H1 (cell line): Measurements from ENCODE around the gene FFAR2. TPM values are rescaled to one million over a fixed set of nuclear protein-coding genes. Genes with fewer than 3 reads are reported as not detected.

ENCODE experiments used
- CEBPB ChIP-seq: IDR thresholded peaks from 2 replicates; pipeline ENCODE4 v1.6.1; 2012; ENCODE audit warnings: low read depth, low read length
- EZH2 ChIP-seq: fragments of 200-600 bp; sonication (generic); IDR thresholded peaks from 2 replicates; pipeline ENCODE4 v1.7.1; 2012; ENCODE audit warnings: low read depth, mild to moderate bottlenecking, moderate library complexity, low read length, inconsistent platforms; ENCODE audit not compliant: severe bottlenecking
- RNF2 ChIP-seq: fragments of 200-900, 300-1000 bp; sonication (generic); IDR thresholded peaks from 2 replicates; pipeline ENCODE4 v1.7.1; 2016; ENCODE audit warnings: borderline replicate concordance, low read depth, mild to moderate bottlenecking, antibody characterized with exemption, low read length; ENCODE audit not compliant: poor library complexity, severe bottlenecking; ENCODE audit errors: missing control alignments
- TAF7 ChIP-seq: optimal IDR thresholded peaks from 2 replicates; pipeline ENCODE3; 2011; ENCODE audit warnings: low read depth, mild to moderate bottlenecking, inconsistent platforms, low read length, moderate library complexity, borderline replicate concordance
- polyA plus RNA-seq, 7 experiments: library from polyadenylated mRNA; depleted of rRNA in 3 of 7; stranded (reverse) in 5 of 7; unstranded in 2 of 7; fragments of >200 nt in 5 of 7; fragments of 200-250 nt in 2 of 7; gene quantifications; 1 replicate in 5 of 7; 2 replicates in 1 of 7; 4 replicates in 1 of 7; pipeline versions ENCODE4 v1.2.1 to v1.2.3, GENCODE V29; 2011 to 2013; ENCODE audit warnings: missing spikeins in 2 of 7, mixed read lengths in 2 of 7
- total RNA-seq: library from RNA; stranded (reverse); fragmentation: NEBNext Ultra II Directional; extraction: Animal tissue kit (Norgen Biotek cat#: 25700); gene quantifications from 2 replicates; pipeline ENCODE4 v1.2.1, GENCODE V29; 2021
- TF ChIP-seq, protein P1 (sequence below): fragments of 300-600 bp; sonication (generic); IDR thresholded peaks from 2 replicates; pipeline ENCODE4 v1.7.1; 2012; ENCODE audit warnings: low read length, moderate library complexity, mild to moderate bottlenecking, inconsistent platforms; ENCODE audit not compliant: insufficient replicate concordance
- TF ChIP-seq, protein P2 (sequence below), 3 experiments: IDR thresholded peaks; 1 replicate in 2 of 3; 2 replicates in 1 of 3; pipeline versions ENCODE4 v1.5.1 to v1.6.1; 2011; ENCODE audit warnings: low read length in 3 of 3, mild to moderate bottlenecking in 3 of 3, inconsistent platforms in 2 of 3, low read depth in 1 of 3, moderate library complexity in 1 of 3; ENCODE audit not compliant: insufficient read depth in 1 of 3; ENCODE audit errors: control extremely low read depth in 1 of 3

FFAR2 gene
- total and polyA plus RNA-seq, 2 of the 8 experiments (the other 6 are each of a cell fraction or from before 2014, with no cell fraction given), result not detected

DNA sequence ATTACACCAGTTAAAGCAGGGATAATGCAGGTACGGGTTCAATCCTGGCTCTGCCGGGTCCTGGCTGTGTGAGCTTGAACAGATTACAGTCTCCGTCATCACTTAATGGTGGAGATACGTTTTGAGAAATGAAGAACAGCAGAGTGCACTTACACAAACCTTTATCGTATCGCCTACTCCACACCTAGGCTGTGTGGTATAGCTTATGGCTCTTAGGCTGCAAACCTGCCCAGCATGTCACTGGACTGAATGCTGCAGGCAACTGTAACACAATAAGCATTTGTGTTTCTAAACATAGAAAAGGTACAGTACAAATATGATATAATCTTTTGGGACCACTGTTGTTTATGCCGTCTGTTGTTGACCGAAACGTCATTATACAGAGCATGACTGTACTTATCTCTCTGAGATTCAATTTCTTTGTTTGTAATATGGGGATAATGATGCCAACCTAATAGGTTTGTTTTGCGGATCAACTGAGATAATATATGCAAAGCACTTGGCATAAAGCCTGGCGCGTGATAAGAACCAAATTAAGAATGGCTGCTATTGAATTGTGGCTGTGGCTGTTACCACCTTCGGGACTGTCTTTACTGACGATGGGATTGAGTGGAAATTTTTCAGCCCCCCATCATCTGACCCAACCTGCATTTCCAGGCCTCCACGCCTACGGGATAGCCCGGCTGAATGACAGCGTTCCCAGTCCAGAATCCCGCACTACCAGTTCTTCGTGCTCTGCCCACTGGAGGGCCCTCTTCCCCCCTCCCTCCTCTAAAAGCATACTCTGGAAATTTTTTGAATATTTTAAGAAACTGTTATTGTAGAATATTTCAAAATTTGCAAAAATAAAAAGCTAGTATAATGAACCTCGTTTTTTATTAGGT is 31.0 kb downstream of the FFAR2 start (continued):
- TF ChIP-seq, protein P1, sequence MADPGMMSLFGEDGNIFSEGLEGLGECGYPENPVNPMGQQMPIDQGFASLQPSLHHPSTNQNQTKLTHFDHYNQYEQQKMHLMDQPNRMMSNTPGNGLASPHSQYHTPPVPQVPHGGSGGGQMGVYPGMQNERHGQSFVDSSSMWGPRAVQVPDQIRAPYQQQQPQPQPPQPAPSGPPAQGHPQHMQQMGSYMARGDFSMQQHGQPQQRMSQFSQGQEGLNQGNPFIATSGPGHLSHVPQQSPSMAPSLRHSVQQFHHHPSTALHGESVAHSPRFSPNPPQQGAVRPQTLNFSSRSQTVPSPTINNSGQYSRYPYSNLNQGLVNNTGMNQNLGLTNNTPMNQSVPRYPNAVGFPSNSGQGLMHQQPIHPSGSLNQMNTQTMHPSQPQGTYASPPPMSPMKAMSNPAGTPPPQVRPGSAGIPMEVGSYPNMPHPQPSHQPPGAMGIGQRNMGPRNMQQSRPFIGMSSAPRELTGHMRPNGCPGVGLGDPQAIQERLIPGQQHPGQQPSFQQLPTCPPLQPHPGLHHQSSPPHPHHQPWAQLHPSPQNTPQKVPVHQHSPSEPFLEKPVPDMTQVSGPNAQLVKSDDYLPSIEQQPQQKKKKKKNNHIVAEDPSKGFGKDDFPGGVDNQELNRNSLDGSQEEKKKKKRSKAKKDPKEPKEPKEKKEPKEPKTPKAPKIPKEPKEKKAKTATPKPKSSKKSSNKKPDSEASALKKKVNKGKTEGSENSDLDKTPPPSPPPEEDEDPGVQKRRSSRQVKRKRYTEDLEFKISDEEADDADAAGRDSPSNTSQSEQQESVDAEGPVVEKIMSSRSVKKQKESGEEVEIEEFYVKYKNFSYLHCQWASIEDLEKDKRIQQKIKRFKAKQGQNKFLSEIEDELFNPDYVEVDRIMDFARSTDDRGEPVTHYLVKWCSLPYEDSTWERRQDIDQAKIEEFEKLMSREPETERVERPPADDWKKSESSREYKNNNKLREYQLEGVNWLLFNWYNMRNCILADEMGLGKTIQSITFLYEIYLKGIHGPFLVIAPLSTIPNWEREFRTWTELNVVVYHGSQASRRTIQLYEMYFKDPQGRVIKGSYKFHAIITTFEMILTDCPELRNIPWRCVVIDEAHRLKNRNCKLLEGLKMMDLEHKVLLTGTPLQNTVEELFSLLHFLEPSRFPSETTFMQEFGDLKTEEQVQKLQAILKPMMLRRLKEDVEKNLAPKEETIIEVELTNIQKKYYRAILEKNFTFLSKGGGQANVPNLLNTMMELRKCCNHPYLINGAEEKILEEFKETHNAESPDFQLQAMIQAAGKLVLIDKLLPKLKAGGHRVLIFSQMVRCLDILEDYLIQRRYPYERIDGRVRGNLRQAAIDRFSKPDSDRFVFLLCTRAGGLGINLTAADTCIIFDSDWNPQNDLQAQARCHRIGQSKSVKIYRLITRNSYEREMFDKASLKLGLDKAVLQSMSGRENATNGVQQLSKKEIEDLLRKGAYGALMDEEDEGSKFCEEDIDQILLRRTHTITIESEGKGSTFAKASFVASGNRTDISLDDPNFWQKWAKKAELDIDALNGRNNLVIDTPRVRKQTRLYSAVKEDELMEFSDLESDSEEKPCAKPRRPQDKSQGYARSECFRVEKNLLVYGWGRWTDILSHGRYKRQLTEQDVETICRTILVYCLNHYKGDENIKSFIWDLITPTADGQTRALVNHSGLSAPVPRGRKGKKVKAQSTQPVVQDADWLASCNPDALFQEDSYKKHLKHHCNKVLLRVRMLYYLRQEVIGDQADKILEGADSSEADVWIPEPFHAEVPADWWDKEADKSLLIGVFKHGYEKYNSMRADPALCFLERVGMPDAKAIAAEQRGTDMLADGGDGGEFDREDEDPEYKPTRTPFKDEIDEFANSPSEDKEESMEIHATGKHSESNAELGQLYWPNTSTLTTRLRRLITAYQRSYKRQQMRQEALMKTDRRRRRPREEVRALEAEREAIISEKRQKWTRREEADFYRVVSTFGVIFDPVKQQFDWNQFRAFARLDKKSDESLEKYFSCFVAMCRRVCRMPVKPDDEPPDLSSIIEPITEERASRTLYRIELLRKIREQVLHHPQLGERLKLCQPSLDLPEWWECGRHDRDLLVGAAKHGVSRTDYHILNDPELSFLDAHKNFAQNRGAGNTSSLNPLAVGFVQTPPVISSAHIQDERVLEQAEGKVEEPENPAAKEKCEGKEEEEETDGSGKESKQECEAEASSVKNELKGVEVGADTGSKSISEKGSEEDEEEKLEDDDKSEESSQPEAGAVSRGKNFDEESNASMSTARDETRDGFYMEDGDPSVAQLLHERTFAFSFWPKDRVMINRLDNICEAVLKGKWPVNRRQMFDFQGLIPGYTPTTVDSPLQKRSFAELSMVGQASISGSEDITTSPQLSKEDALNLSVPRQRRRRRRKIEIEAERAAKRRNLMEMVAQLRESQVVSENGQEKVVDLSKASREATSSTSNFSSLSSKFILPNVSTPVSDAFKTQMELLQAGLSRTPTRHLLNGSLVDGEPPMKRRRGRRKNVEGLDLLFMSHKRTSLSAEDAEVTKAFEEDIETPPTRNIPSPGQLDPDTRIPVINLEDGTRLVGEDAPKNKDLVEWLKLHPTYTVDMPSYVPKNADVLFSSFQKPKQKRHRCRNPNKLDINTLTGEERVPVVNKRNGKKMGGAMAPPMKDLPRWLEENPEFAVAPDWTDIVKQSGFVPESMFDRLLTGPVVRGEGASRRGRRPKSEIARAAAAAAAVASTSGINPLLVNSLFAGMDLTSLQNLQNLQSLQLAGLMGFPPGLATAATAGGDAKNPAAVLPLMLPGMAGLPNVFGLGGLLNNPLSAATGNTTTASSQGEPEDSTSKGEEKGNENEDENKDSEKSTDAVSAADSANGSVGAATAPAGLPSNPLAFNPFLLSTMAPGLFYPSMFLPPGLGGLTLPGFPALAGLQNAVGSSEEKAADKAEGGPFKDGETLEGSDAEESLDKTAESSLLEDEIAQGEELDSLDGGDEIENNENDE, result no peak
- TF ChIP-seq CEBPB (no peak), TAF7 (no peak), EZH2 (no peak), RNF2 (no peak)
- TF ChIP-seq, protein P2, sequence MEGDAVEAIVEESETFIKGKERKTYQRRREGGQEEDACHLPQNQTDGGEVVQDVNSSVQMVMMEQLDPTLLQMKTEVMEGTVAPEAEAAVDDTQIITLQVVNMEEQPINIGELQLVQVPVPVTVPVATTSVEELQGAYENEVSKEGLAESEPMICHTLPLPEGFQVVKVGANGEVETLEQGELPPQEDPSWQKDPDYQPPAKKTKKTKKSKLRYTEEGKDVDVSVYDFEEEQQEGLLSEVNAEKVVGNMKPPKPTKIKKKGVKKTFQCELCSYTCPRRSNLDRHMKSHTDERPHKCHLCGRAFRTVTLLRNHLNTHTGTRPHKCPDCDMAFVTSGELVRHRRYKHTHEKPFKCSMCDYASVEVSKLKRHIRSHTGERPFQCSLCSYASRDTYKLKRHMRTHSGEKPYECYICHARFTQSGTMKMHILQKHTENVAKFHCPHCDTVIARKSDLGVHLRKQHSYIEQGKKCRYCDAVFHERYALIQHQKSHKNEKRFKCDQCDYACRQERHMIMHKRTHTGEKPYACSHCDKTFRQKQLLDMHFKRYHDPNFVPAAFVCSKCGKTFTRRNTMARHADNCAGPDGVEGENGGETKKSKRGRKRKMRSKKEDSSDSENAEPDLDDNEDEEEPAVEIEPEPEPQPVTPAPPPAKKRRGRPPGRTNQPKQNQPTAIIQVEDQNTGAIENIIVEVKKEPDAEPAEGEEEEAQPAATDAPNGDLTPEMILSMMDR (IDR thresholded peaks at IDR 0.05; ENCODE audit: control extremely low read depth in 1 of 3, insufficient read depth in 1 of 3, low read depth in 1 of 3, low read length in 3 of 3), result peak in 1 of 3 experiments; percentile 10; a peak in 1 of 4 replicates
